Measurements from ENCODE around the gene MAGI3. TPM values are rescaled to one million over a fixed set of nuclear protein-coding genes. Genes with fewer than 3 reads are reported as not detected.
"Not testable (repeated sequence)": the region's sequence is repeated elsewhere in the genome, so short reads cannot be mapped to it uniquely, and the experiment has no call there.

MAGI3 gene
- polyA plus RNA-seq, 10 donors: 9.9 to 16.9 (median 13.3) TPM

DNA sequence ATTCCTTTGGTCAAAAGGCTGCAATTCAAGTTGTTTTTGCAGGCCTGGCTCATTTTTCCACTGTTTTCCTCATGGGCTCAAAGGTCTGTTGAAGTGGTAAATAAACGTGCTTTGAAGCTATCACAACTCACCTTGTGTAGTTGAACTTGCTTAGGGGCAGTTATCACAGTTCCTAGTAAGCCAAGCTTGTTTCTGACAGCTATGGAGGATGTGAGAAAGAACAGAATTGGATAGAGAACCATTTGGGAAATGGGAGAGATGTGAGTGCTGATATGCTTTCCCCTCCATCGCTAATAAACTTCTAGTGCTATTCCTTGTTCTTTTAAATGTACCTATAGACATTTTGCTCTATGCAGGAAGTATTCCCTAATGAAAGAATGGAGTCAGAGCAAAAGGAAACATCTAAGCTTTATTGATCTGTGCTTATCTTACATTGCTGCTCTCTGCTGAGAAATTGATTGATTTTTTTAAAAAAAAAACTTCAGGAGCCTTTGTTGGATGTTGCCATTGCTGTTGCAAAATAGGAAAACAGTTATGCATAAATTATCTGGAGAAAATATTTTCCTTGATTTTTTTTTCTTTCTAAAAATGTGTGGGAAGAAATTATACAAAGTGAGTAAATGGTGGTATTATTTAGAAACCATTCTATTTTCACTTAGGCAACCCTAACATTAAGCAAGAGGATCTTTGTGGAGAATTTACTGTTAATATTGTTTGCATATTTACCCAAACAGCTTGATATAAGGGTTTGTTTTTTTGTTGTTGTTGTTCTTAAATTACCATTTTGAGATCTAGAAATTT is 118.2 kb downstream of the MAGI3 start:
- DNase-seq: no peak

DNA sequence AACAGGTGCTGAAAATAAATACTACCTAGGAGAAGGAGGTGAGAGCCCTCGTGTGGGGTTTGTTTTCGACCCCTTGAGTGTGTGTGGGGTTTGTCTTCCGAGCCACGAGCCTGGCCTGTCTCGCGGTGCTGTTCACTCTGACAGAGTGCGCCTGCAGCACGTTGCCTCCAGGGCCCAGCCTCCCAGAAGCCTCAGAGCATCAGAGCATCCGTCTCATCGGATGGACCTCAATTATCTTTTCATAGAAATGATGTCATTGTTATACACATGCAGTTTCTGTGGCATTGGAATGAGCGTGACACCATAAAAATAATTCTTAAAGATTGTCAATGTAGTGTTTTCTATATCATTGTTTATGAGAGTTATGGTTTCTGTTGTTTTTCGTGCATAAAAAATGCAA is 119.5 kb downstream of the MAGI3 start:
- not testable (repeated sequence) for DNase-seq

DNA sequence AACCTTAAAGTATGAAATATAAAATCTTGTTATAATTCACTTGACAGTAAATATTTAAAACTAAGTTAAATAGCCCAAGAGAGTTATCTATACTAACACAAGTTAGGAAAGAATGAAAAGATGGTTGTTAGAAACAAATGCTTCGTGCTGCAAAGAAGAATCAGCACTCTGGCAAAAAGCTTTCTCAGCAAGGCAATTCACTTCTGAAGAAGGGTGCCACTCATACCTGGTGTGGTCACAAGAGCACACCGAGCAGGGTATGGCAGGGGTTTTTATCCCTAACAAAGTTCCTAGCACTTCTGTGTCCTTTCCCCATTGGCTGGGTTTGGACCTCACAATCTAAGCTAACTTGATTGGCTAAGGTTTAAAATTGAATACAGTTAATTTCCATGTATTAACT is 121.0 kb downstream of the MAGI3 start:
- no peak for DNase-seq

DNA sequence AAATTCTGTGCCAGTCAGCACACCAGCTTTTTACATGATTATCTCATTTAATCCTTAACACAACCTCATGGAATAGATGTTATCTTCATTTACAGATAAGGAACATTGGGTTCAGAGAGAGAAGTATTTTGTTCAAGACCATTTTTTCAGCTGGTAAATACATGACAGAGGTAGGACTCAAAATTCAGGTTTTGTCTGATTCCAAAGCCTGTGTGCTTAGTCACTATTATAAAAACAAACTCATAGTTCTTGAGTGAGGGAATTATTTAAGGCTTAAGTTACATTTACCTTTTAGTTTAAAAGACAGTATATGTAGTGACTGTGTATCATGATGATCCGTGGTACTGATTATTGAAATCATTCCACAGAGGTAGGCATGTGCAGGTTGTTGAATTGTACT is 125.2 kb downstream of the MAGI3 start:
- no peak for DNase-seq

DNA sequence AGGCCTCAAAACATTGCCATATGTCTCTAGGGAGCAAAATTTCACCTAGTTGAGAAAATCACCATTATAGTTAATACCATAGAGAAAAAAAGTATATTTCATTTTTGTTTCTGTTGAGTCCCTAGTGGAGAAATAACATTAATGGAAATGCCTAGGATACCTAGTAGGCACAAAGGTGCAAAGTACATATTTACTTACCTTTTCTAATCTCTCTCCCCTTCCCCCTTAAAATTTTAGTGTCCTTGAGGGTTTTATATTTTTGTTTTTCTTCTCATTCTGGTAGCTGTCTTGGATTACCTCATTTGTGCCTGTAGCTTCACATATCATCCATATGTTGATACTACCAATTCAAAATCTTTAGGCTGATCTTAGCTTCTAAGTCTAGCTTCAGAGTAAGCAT is 127.0 kb downstream of the MAGI3 start:
- no peak for DNase-seq

DNA sequence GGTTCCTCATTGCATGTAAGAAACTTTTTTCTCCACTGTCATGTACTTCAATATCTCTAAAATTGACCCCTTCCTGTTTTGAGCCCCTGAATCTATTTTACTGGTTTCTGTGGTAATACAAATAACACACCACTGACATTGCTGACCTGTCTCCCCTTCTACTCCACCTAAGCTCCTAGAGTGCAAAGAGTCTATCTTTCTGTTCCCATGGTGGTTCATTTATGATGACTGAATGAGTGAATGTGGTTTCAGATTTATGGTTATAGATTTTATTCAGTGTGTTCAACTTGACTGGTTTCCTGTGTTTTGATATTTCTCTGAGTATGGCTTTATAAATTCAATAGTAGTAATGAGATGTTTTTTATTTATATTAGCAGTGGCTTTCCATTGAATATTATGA is 127.7 kb downstream of the MAGI3 start:
- no peak for DNase-seq

DNA sequence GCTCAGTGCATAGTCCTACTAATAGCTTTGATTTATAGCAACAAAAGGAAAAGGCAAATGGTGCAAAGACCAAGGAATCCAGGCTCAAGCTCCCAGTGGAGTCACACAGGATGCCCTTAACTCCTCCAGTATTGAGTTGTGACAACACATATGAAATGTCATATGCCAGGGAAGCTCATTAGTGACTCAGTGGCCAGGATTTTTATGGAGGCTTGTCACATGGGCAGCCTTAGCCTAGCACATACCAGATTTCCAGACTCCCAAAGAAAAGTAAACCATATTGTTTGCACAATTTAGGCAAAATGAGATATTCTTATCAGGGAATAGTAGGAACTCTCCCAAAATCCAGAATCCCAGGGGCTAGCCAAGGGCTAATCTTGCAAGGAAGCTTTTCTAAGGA is 129.2 kb downstream of the MAGI3 start:
- DNase-seq: no peak

DNA sequence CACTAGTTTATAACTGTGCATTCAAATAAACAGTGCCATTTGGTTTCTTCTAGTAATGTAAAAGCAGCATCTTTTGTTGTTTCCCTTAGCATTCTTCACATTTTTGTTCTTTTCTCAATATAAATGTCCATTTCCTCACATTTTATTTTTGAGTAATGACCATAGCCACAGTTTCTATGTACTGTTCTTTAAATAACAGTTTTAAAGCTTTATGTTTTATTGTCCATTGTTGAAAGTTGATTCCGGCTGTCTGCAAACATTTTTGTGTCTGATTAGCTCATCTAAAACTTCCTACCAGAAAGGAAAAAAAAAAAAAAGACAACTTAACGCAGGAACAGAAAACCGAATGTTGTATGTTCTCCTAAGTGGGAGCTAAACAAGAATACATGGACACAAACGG is 139.7 kb downstream of the MAGI3 start:
- DNase-seq: no peak

DNA sequence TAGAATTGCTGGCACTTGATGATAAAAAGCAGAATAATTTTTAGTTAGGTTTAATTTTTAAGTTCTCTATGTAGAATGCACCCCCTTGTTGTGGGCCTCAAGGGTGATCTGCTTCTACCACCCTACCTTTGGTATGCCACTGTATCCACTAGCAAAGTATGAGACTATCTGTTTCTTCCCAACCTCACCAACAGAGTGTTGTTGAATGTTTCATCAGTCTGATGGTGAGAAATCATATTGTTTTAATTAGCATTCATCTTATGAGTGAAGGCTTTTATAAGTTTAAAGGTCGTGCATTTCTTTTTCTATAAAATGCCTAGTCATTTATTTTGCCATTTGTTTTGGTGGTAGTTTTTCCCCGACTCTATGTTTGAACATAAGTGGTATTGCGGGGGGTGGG is 141.0 kb downstream of the MAGI3 start:
- no peak for DNase-seq

DNA sequence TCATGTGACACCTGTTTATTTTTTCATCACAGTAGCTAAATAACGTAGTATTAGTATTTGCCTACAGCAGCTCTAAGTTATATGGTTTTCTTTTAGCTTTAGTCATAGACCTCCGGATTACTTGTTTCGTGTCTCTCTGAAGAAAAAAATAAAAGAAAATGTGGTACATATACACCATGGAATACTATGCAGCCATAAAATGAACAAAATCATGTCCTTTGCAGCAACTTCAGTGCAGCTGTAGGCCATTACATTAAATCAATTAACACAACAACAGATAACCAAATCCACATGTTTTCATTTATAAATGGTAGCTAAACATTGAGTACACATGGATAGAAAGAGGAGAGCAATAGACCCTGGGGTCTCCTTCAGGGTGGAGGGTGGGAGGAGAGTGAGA is 142.7 kb downstream of the MAGI3 start:
- DNase-seq: no peak

DNA sequence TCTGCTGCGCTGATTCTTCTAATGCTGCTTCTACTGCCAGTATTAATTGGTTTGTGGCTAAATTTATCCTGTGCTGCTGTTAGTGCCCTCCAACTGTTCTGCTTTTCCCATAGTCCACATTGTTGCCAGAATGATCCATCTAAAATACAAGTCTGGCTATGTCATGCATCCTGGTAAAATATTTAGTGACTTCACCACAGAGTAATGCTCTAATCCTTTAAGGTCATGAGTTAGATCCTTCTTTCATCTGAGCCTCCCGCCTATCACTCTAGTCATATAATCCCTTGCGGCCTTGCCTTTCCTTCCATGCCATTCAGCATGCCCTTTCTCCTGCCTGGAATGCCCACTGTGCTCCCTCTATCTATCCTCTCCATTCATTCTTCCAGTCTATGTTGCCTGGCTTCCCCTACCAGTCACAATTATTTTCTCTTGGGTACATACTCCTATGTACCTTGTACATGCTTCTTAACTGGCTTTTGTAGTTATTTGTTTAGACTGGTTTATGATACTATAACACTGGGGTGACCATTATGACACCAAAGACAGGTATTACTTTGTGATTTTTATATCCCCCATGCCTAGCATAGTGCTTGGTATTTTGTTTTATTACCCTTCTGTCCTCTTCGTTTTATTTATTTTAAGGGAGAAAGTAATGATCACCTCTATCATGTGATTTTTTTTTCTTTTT is 144.0 kb downstream of the MAGI3 start:
- DNase-seq: peak in 2 of 3 donors; percentile 34 to 83

DNA sequence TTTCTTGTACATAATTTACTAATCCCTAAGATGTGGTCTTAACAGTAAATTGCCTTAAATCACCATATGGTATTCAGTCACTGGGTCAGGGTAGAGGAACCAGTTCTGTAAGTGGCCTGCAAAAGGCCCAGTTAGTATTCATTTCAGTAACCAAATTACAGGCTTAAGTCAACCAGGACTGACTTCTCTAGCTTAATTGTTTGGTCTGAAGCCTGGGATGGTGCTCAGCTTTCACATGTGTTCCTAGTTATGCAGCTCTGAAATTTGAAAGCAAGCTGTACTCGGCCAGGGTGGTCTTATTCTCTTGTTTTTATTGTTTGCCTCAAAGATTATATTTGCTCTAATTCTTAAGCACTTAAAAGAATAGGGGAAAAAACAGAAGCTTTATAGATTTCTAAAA is 144.6 kb downstream of the MAGI3 start:
- DNase-seq: peak; percentile 43 to 68 (median 53)

DNA sequence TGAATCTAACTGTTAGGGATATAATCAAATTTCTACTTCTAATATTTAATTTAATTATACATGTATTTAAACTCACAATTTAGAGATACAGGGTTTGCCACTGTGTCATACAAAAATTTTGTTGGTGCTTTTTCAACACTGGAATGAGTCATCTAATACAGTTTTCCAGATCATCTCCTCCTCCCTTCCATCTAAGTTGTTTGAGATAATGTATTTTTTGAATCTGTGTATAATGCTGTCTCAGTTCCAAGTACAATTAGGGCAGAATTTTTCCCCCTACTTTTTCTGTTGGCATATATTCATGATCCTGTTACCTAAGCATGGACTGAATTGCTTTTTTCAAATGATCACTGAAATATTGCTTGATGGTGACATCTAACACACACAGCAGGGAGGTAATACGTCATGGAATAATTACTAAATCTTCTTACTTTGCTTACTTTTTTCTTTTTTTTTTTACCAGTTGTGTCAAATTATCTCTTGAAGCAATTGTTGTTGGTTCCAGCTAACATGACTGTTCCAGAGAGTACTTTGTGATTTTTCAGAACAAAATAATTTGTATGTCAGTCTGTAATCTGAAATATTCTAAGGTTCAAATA is 146.0 kb downstream of the MAGI3 start:
- DNase-seq: no peak

DNA sequence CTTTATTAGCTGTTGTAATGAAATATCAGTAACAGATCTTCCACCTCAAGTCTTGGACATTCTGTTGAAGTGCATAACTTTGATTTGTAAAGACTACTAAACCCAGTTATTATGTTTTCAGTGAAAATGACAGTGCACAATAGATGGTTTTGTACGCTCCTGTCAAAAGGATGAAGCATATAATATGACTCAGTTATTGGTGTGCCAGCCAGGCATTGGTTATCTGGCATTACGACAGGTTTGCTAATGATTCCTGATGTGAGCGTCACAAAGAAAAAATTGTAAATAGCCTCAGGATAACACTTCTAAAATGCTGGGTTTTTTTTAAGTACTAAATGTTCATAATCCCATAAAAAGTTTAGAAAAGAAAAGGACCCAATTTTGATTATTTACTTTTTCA is 147.9 kb downstream of the MAGI3 start:
- no peak for DNase-seq

DNA sequence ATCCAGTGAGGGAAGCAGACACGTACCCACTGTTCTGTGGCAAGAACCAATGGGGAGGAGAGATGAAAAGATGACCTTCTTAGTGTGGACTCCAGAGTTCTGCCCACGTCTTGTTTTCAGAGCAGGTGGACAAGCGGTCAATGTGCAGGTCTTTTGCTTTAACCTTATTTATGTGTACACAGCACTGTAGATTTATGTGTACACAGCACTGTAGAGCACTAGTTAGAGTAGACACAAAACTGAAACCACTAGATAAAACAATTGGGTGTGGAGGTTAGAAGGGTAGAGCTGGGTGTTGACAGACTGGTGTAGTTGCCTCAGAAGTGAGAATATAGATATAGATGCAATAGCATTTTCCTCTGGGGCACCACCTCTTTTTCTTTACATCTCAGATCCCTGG is 150.0 kb downstream of the MAGI3 start:
- DNase-seq: no peak

DNA sequence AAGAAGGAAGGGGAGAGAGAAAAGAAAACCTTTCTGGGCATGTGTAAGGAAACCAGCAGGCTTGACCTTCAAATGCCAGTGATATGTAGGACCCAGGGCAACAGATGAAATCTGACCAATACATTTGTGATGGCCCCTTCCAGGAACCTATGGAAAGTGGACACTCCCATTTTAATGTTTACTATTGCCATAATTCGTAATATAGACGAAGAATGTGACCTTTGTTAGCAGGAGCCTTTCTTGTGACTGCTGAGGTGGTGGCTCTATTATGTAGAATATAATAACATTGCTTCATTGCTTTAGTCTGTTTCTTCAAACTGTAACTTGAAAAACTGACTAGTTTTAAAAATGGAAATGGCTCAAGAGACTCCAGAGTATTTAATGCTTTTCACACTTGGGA is 150.8 kb downstream of the MAGI3 start:
- DNase-seq: no peak

DNA sequence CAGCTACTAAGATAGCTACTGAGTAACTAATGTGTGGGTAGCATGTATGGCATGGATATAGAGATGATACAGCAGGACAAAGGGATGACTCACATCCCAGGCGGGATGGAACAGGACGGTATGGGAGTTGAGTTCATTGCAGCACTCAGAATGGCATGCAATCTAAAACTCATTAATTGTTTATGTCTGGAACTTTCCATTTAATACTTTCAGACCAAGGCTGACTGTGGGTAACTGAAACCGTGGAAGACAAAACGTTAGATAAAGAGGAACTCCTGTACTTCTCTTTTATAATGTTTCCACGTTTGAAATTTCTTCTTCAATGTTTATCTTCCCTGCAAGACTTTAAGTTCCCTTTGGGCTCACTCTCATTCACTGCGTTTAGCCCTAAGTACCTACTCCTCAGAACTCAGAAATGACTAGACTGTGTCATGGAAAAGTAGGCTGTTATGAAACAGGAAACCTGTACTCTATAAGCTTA is 151.9 kb downstream of the MAGI3 start:
- peak in 1 of 3 donors; percentile 65 for DNase-seq

DNA sequence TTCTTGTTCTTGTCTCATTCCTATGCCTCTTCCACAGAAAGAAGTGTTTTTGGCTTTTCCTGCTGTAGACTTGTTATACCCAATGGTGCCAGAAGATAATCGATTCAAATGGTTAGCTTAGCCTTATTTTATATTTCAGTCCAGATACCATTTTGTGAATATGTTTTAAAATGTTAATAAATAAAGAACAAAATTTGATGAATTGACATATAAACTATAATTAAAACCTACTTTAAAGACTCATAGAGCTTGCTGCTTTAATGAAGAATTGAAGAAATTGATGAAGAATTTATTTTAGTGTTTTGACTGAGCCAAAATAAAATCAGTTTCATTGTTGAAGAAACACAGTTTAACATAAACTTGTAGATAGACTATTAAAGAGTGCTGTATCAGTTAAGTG is 152.8 kb downstream of the MAGI3 start:
- DNase-seq: no peak

DNA sequence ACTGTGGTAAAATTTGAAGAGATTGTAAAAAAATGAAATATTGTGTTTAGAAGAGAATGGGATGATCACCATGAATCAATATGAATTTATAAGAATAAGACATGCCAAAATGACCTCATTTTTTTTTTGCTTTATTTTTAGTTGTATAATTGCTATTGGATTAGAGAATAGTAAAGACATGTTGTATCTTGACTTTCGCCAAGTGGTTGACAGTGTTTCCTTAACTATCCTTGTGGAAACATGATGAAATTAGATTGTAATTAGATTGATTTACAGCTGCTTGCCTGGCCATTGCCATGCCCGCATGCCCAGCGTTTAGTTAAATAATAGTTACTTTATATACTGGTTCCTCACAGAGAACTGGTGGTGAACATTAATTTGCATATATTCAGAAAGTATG is 154.9 kb downstream of the MAGI3 start:
- DNase-seq: no peak

DNA sequence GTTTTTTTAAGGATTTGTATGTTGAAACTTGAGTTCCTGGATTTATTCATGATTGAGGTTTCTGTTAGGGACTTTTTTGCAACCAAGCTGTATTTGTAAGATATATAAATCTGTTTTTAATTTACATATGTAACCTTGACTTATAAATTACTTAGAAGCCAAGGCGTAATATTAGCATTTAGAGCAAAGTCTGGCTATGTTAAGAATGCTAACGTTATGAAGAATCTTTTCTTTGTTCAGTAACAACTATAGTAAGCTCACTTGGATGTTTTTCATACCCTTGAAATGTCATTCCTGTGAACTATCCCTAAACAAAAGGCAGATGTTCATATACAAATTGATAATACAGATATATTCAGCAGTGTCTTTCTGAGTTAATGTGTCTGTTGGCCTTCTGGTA is 155.3 kb downstream of the MAGI3 start:
- DNase-seq: peak in 1 of 3 donors; percentile 45

DNA sequence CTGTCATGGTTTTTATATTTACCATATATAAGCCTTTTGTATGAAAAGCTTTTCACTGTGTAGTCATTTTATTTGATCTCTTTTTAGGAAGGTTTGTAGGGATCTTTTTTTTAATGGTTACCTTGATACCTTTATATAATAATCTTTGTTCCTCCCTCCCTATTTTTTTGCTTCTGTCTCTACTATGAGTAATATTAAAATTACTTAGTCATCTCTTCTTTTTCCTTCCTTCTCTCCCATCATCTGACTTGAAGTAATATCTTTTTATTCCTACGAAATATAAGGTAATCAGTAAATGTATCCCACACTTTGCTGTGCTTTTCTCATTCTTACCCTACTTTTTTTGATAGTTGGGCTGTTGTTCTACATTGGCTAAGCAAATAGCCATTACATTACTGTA is 161.4 kb downstream of the MAGI3 start:
- no peak for DNase-seq

DNA sequence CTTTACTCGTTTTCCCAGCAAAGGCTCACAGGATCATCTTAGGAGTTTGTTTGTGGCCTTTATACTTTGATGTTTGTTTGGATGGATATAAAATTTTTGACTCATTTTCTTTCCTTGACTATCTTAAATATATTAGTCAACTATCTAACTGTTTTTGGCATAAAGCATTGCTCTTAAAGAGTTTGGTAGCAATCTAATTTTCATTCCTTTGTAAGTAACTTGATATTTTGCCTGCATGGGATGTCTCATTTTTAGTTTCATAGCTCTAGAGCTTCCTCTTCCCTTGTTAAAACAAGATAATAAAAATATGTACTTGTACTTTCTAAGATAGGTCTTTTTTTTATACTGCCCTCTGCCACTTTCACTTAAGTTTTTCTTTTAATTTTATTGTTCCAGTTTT is 161.9 kb downstream of the MAGI3 start:
- DNase-seq: no peak

DNA sequence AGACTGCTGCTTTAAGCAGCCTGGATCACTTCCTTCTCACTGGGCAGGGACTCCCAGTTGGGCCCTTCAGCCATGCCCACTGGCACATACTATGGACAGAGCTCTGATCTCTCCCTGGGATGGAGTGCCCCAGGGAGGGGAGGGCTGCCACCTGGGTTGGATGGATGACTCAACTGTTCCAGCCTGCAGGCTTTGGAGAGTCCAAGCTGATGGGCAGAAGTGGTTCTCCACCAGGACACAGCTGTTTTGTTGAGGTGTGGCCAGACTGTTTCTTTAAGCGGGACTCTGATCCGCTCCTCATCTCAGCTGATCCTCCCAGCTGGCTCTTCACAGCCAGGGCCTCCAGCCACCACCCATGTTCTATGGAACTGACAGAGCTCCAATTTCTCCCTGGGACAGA is 166.9 kb downstream of the MAGI3 start:
- no peak for DNase-seq

All from muscle of back (tissue), 11 donors.